Omental fat pad (tissue), 4 donors: Measurements from ENCODE around the gene SHF. TPM values are rescaled to one million over a fixed set of nuclear protein-coding genes. Genes with fewer than 3 reads are reported as not detected.

Experiments used
- ATAC-seq: fragments of 150-250 bp; one replicate; pipeline ENCODE4 v1.9.1; 2016; ENCODE audit warnings: mild to moderate bottlenecking, moderate library complexity; ENCODE audit not compliant: low FRiP score
- DNase-seq: peaks from one replicate; pipeline ENCODE4 v3.0.0-alpha.2; 2019; ENCODE audit warnings: low spot score
- total RNA-seq, 4 donors: library from RNA; depleted of rRNA; stranded (reverse); fragments of >200 nt; gene quantifications; one replicate each; pipeline ENCODE4 v1.1.0, GENCODE V29; 2016
- TF ChIP-seq, protein P1 (sequence below), 3 donors: fragments of 450-650 bp; IDR thresholded peaks; one replicate each; pipeline ENCODE4 v1.5.1; 2016 to 2017; ENCODE audit warnings: antibody characterized with exemption in 3 of 3, mild to moderate bottlenecking in 3 of 3, moderate library complexity in 2 of 3

Gene SHF
- total RNA-seq, 4 donors from 2014 or later = 1.9 to 10.5 (median 3.7) TPM

DNA sequence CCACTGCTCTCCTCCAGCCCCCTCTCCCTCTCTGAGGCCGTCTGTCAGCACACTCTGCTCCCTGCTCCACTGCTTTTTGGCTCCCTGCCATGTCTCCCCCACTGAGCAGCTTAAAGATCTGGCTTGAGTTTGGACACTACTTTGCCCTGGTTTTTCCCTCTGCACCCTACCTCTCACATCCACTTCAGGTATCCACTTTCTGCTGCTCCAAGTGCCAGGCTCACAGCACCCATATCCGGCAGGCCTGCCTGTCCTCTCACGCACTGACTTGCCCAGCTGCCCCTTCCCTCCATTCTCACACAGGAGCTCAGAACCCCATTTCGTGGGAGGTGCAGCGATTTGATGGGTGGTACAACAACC, 54.2 kb downstream of the SHF start:
- ATAC-seq (no peak), DNase-seq (no peak)
- TF ChIP-seq, protein P1, sequence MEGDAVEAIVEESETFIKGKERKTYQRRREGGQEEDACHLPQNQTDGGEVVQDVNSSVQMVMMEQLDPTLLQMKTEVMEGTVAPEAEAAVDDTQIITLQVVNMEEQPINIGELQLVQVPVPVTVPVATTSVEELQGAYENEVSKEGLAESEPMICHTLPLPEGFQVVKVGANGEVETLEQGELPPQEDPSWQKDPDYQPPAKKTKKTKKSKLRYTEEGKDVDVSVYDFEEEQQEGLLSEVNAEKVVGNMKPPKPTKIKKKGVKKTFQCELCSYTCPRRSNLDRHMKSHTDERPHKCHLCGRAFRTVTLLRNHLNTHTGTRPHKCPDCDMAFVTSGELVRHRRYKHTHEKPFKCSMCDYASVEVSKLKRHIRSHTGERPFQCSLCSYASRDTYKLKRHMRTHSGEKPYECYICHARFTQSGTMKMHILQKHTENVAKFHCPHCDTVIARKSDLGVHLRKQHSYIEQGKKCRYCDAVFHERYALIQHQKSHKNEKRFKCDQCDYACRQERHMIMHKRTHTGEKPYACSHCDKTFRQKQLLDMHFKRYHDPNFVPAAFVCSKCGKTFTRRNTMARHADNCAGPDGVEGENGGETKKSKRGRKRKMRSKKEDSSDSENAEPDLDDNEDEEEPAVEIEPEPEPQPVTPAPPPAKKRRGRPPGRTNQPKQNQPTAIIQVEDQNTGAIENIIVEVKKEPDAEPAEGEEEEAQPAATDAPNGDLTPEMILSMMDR (IDR thresholded peaks at IDR 0.05) = no peak

DNA sequence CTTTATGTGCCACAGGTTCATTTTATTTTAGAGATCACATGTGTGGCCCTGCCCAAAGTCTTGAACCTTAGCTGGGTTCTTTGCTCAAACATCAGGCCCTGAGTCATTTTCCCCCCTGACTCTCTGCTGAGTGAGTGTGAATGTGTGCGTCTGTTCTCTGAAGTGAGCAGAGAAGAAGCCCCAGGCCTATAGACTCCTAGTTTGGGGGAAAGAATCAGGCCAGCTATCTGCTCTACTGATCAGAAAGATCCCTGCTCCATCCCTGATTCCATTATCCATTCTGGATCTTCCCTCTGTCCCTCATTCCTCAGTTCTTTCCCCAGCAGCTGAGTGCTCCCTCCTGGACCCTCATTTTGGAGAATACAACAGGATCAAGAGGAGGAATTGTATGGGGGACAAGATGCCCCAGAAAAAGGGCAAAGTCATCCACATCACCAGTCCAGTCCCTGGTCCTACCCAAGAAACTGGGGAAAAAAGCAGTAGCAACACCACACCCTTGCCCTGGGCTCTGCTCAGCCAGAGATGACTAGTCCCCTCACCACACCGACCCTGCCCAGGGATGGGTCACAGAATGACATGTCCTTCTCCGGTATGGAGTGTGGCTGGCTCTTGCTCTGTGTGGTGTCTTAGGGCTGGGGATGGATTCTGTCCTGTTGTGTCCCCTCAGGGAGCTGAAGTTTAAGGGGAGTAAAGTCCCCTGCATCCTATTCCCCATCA, 54.8 kb downstream of the SHF start:
- no peak for DNase-seq
- TF ChIP-seq, protein P1 (IDR thresholded peaks at IDR 0.05) = no peak
- no peak for ATAC-seq

DNA sequence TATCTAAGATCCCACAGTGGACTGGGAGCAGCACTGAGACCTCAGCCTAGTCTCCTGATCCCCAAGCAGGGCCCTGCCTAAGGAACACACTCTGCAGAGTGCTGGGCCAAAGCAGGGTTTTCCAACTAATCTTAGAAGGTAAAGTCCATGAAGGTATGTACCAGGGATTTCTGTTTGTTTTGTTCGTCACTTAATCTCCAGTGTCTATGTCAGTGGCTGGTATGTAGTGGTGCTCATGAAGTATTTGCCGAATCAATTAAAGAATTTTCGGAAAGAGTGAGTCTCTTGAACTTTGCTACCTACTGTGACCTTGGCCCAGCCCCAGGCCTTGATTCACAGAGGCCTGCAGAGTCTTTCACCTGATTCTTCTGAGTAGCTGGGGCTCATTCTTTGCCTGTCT, 56.3 kb downstream of the SHF start:
- ATAC-seq = no peak
- TF ChIP-seq, protein P1 (IDR thresholded peaks at IDR 0.05) = no peak
- DNase-seq = no peak

DNA sequence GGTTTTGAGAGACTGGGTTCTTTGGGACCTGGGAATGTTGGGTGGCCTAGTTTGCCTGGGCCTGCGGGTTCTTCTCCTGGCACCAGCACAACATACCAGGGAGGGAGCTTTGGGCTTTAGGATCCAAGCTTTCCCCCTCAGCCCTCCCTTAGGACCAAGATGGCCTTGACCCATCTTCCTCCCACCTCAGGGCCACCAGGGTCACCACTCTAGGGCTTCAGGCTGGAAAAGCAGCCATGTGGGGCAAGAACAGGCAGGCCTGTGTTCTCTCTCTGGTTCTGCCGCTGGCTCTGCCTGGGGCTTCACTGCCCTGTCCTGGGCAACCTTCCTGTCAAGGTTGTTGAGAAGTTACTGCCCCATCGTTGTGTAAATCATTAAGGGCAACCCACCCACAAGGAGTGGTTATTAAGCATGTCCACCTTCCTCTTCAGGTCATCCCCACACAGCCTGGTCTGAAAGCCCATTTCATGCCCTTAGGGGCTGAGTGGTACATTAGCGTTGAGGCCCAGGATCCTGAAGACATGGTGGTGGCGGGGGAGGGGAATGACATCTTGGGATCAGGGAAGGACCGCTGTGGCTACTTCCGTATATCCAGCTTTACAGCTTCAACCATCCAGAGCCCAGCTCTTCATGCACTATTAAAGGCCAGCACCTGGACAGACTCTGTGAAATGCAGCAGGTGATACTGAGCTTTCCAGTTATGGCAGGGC, 57.3 kb downstream of the SHF start:
- ATAC-seq = no peak
- TF ChIP-seq, protein P1 (IDR thresholded peaks at IDR 0.05) = no peak
- DNase-seq = no peak

DNA sequence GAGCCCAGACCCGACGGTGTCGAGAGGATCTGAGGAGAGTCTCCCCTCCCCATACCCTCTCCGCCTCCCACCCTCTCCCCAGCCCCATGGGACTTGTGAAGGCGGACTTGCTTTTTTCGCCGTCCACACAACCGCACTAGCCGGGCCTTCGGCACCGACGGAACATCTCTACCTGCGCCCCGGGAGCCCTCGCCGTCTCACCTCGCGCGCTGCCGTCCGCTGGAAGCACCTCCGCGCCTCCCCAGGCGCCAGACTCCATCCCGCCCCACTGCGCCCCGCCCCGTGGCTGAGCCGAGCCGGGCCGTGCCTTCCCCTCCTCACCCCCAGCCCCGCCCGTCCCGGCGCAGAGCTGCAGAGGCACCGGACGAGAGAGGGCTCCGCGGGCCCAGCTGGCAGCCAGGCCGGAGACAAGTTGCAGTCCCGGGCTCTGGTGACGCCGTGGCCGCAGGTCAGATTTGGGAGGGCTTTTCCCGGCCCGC, 58.1 kb downstream of the SHF start, which contains the start of the genes DUOX1 and DUOXA1:
Gene DUOX1, plus strand, starts transcription at position 344 of the 479 bp plus-strand sequence. CDS start 1,973 bp downstream, outside the sequence.
Gene DUOXA1, minus strand, starts transcription at position 229 of the 479 bp plus-strand sequence. CDS start 6,865 bp downstream, outside the sequence.
- TF ChIP-seq, protein P1 (IDR thresholded peaks at IDR 0.05) = no peak
- peak; percentile 50 for ATAC-seq
- DNase-seq = no peak

DNA sequence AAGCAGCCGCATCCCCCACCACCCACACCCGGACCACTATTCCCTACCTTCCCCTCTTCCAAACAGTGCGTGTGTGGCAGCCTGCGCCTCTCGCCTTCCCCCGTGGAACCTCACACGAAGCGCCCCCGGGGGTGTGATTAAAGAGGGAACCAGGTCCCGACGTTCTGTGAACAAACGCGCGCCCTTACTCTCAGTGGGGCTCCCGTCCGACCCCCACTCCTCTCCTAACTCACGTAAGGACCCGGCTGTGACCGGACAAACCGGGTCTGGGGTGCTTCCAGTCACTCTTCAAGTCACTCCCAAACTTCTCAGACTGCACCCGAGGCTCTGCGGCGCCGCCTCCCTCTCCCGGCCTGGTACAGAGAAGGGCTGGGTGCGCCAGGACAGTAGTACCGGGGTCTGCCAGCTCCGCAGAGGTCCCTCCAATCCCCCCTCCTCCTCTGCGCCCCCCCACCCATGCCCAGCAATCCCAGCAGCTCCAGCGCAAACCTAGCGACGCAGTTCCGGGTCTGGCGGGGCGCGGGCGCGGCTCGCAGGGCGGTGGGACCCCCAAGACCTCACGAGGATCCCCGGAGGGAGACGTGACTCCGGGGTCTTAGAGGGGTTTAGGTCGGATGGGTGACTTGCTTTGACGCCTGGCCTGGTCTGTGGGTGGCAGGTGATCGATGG, 58.7 kb downstream of the SHF start:
- TF ChIP-seq, protein P1 (IDR thresholded peaks at IDR 0.05) = no peak
- DNase-seq (no peak), ATAC-seq (peak; percentile 22)
